Effector CD4-positive, alpha-beta T cell (primary cell): ENCODE measurements around the gene HSPBAP1.
"Not testable (repeated sequence)": the region's sequence is repeated elsewhere in the genome, so short reads cannot be mapped to it uniquely, and the experiment has no call there.

Source experiments
- DNase-seq: peaks from one replicate; pipeline ENCODE4 v3.0.0-alpha.2; 2020

HSPBAP1 gene

DNA sequence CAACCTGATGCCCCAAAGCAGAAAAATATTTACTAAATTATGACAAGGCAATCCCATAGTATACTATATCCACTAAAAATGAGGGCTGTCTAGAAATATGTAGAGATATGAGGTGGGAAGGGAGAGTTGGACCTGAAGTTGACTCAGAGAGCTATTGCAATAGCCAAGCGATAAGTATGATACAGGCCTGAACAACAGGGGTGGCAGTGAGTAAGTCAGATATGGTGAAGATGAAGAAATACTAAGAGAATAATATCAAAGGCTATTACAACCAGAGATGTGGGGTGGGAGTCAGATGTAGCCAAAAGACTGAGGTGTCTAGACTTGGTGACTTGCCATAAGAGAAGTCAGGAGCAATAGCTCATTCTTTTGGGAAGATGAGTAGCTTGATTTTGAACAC is 9.2 kb downstream of the HSPBAP1 start:
- no peak for DNase-seq

DNA sequence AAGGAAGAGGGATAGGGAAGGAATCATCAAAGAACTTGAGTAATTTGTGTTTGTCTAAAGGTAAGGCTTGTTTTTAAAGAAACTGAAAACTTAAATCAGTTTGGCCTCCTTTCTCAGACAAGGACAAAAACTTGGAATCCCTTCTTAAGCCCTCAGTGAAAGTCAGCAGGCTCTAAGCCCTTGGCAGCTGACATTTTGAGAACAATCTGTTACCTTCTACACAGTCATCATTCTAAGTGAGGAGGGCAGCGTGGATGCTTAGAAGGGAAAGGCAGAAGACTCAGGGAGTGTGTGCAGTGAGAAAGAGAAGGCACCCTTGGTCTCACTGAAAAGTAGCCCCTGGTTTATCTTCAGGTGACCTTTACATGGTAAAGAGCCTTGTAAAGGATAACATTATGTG is 10.8 kb downstream of the HSPBAP1 start:
- DNase-seq, result no peak

DNA sequence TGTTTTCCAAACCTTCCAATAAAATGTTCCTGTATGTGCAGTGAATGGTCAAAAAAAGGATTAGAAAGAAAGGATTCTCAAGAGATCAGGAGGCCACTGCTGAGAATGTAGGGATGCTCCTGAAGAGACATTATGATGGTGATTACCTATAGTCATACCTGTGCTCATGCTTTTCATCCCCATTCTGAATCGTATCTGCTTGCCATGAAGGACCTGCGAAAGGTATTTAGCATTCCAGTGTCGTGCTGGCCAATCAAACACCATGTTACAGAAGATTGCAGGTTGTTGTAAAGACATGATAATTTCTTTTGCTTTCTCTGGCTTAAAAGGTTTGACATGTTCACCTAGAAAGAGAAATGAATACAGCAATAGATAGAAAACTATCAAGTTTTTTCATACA is 16.1 kb downstream of the HSPBAP1 start:
- DNase-seq, result no peak

DNA sequence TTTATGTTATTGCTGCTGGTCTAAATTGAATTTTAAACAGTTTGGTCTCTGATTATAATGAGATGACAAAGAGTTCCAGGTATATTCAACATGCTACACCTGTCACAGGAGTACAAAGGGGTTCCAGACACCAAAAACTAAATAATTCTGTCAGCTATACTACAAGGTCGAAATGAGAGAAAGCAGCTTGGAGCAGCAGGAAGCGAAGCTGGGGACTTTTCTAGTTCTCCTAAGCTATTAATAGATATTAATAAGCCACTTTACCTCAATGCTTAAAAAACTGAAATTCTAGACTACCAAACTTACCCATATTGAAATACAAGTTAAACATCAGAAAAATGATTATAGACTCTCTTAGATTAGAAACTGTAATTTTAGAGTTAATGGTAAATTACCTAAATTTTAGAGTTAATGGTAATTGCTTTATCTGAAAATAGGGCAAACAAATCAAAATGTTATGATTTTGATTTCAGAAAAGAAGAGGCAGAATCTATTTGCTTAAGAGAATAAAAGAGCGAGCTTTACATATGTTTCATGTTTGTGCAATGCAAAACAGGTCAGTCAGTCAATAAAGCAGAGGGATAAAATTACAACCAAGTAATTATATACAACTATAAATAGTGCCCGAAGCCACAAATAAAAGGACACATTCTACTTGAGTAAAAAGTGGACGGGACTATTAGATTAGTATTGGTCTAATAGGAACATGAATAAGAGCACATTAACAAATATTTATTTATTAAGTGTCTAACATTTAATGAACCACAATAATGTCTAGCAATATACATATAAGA is 16.8 kb downstream of the HSPBAP1 start:
- no peak for DNase-seq

DNA sequence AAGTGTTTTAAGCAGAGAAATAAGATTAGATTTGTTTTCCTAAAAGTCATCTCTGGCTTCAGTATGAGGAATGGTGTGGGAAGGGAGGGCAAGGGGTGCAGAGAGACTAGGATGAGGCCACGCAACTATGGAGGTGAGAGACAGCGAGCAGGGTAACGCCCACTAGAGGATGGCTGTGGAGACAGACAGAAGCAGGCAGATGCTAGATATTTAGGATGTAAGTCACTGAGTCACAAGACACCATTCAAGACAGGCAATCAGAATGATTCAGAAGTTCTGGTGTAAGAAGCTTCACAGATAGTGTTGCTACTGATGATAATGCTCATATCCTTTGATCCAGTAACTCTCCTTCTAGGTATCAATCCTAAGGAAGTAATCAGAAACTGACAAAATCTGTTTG is 19.1 kb downstream of the HSPBAP1 start:
- DNase-seq, result no peak

DNA sequence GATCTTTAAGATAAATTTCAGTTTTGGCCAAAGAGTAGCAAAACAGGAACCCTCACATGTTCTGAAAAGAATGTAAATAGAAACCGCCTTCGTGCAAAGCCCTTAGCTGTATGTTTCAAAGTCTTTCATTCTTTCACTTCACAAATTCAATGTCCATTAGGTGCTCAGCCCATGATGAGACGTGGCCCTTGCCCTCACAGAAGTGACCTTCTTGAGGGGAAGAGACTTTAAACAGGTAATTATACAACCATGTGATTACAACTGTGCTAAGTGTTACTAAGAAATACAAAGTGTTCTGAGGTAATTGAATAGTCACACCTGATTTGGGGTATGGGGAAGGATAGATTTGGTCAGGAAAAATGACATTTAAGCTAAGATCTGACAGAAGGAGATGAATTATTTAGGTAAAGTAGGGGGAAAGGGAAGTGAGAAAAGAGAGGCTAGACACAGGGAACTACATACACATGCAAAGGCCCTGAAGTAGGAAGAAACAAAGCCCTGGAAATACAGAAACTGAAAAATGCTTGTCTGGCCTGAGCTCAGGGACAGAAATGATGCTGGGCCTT is 19.6 kb downstream of the HSPBAP1 start:
- DNase-seq, result no peak

DNA sequence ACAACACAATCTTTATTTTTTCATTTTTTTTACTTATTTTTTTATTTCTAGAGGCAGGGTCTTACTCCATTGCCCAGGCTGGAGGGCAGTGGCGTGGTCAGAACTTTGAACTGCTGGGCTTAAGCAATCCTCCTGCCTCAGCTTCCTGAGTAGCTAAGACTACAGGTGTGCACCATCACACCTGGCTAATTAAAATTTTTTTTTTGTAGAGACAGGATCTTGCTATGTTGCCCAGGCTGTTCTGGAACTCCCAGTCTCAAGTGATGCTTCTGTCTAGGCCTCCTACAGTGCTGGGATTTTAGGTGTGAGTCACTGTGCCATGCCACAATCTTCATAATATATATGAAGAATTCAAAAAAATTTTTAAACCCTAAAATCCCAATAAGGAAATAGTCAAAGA is 20.8 kb downstream of the HSPBAP1 start:
- no peak for DNase-seq

DNA sequence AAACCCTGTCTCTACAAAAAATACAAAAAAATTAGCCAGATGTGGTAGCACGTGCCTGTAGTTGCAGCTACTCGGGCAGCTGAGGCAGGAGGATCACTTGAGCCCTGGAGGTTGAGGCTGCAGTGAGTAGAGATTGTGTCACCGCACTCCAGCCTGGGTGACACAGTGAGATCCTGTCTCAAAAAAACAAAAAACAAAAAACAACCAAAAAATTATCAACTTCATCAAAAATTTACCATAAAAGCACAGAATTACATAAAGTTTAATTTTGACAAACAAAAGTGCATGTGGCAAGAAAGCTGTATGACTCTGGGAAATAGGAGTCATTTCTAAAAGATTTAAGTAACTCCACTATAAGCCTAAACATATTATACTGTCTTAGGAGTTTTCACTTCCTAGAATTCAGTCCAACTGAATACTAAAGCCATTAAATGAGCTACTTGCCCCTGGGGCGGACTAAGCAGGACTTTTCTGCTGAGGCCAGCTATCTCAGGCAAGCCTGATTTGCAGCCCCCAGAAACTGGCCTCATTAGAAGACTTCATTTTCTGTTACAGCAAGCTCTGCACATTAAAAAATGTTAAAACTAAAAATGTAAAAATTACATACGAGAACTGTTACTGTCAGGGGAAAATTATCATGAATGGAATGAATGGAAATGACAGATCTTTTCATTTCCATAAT is 23.0 kb downstream of the HSPBAP1 start:
- no peak for DNase-seq

DNA sequence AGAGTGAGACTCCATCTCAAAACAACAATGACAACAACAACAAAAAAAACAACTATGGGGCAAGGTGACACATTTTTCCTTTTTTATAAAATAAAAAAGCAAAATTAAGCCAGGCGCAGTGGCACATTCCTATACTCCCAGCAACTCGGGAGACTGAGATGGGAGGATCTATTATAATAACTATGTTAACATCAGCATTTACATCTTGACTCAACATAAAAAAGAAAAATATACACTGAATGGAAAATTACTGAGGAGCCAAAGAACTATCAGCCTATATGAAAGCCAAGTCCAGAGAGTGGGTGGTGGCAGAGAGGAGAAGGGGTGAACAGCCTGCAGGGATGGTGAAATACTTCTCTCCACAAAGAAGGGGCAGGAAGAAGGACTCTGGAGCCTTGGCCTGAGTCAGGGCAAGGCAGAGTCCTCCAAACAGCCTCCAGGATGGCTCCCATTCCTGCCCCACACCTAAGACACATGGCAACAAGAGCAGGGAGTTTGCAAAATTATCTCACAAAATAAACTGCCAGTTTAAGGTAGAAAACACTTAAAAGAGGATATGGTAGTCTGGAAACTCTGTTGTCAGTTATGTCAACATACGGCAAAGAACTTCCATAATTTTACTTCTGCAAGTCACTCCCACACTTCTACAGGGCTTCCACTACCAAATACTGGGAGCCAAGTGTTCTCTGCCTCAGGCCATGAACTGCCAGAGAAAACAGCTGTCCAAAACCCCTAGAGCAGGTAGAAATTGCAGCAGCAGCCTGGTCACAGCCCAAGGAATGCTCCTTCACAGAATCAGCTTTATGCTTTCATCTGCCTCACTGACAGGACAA is 25.9 kb downstream of the HSPBAP1 start:
- no peak for DNase-seq

DNA sequence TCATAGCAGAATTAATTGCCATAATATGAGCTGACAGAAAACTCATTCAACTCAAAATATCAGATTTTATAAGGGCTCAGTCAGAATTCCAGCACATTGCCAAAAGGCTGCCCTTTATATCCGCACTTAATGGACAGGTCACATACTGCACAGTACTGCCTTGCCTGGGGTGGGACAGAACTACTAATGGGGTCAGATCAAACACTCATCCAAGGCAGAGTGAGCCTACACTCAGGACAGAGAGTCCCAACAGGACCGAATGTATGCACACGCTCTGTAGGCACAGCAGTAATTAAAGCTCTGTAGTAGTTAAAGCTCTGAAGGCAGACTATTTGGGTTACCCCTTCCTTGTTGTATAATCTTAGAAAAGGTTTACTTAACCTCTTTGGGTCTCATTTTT is 27.2 kb downstream of the HSPBAP1 start:
- DNase-seq, result no peak

DNA sequence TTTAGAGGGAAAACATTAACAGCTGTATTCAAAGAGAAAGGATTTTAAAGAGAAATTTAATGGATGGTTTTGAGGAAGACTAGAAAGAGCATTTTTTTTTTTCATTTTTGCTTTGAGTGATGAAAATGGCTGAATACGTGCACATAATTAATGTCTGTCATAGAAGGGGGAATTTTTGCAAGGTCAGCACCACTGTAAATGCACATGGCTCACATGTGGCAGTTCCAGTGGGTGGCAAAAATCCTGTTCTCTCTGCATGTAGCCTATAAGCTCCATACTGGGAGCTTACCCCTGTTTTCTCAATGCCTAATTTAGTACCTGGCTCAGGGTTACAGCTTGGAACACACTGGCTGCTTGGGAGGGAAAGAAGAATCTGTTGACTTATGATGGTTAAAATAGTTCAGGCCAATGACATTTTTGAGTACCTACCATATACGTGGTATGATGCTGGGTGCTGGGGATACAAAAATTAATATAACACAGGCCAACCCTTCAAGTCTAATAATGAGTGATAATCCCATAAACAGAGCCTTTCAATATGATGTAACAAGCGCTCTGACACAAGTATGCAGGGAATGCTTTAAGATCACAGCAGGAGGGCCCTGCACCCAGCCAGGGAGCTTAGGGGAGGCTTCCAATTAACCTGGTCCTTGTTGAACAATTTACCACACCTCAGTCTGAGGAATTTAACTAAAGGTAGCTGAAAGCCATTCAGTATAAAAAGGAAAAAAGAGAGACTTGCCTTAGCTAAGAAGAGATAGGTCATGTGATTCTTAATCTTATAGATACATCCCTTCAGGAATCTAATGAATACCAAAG is 33.0 kb downstream of the HSPBAP1 start:
- no peak for DNase-seq

DNA sequence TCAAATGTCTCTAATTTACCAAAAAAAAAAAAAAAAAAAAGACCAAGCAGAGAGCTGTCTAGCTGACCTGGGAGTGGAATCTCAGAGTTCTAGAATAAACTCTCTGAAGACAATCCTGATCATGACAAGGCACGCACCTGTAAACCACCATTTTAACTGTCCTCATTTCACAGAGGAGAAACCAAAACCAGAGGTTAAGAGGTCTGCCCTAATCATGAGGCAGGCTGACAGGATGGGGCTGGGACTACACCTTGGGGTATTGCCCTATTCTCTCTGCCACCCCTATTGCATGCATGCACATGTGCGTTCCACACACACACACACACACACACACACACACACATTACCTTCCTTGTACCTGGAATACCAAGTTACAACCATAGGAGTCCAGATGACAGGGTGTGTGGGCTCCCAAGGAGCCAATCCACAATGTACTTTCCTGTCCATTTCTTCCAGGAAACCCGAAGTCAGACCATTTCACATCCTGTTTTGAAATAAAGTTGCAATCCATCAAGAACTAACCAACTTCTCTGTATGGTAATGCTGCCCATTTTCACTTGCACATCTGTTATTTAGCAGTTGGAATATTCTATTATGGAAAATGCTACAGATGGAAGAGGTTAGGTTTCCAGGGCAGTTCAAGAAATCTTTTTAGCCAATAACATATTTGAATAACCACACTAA is 34.6 kb downstream of the HSPBAP1 start:
- DNase-seq, result no peak

DNA sequence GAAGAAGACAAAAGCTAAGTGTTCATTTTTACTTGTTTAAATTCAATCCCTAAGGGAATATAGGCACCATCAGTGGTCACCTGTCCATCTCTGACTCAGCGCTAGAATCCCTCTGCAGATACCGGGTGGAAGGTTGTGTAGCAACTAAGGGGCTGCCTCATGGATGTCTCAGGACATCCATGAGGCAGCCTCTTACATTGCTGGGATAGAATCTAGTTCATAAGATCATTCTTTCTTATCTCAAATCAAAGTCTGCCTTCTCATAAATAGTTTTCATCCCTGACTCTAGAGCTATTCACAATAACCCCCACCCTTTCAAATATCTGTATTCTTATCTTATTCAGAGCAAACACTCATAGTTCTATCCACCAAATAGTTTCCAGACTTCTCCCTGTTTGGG is 38.1 kb downstream of the HSPBAP1 start:
- DNase-seq, result no peak

DNA sequence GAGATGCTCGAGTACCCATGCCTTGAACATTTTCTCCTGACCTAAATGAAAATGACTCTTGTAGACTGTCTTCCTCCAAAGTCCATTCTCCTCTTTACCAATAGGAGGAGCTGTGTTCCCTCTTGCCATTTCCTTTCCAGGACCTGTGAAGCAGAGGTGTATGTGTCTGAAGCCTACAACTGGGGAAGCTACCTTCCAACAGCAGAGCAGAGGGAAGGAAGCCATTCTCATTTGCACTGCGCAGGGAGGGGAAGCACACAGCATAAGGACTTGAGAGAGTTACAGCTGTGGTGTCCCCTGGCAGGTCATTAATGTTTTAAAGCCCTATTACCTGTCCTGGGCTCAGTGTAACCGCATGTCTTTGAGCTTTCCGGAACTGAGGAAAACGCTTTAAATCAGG is 38.7 kb downstream of the HSPBAP1 start:
- no peak for DNase-seq

DNA sequence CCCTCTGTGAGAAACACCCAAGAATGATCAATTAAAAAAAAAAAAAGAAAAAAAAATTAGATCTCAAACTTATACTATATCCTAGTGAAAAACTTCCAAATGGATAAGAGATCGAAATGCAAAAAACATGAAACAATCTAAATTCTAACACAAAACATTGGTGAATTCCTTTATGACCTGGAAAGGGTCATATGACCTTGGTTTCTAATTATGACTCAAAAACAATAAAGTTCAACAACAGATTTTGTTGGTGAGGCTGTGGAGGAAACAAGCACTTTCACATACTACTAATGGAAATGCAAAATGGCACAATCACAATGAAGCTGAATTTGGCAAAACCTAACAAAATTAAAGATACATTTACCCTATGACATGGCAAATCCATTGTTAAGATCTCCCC is 45.3 kb downstream of the HSPBAP1 start:
- no peak for DNase-seq

DNA sequence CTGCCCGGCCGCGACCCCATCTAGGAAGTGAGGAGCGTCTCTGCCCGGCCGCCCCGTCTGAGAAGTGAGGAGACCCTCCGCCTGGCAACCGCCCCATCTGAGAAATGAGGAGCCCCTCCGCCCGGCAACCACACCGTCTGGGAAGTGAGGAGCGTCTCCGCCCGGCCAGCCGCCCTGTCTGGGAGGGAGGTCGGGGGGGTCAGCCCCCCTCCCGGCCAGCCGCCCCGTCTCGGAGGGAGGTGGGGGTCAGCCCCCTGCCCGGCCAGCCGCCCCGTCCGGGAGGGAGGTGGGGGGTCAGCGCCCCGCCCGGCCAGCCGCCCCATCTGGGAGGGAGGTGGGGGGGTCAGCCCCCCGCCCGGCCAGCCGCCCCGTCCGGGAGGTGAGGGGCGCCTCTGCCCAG is 46.3 kb downstream of the HSPBAP1 start:
- DNase-seq, result not testable (repeated sequence)

DNA sequence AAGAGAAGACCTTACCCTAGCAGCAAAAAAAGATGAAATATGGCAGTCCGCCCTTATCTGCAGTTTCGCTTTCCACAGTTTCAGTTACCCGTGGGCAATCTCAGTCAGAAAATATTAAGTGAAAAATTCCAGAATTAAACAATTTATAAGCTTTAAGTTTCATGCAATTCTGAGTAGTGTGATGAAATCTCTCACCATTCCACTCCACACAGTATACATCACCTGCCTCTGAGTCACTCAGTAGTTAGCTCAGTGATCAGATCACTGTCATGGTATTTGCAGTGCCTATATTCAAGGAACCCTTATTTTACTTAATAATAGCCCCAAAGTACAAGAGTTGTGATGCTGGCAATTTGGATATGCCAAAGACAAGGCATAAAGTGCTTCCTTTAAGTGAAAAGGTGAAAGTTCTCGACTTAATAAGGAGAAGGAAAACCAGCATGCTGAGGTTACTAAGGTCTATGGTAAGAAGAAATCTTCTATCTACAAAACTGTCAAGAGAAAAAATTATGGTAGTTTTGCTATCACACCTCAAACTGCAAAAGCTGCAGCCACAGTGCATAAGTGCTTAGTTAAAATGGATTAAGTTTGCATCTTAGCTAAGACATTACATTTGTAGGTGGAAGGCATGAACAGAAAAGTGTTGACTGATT is 48.1 kb downstream of the HSPBAP1 start:
- no peak for DNase-seq

DNA sequence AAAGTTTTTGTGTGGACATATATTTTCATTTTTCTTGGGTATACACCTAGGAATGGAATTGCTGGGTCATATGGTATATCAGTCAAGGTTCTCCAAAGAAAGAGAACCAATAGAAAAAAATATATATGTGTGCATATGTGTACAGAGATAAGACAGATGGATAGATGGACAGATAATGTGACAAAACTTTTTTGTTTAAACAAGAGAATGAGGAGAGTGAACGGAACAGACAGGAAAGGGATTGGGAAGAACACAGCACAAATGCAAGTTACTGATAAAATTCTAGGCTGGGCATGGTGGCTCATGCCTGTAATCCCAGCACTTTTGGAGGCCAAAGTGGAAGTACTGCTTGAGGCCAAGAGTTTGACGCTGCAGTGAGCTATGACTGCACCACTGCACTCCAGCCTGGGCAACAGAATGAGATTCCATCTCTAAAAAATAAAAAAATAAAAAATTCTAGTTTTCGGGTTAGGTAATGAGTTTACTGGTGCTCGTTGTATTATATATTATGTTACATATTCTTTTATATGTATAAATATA is 50.0 kb downstream of the HSPBAP1 start:
- DNase-seq, result no peak

DNA sequence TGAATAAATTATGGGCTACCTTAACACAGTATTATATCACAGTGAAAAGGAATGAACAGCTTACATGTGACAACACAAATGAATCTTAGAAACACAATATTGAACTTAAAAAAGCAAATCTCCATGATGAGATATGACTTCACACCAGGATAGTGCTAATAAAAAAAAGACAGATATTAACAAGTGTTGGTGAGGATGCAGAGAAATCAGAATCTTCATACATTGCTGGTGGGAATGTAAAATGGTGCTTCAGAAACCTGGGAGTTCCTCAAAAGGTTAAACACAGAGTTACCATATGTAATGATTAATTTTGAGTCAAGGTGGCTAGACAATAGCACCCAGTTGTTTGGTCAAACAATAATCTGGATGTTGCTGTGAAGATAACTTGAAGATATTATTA is 51.4 kb downstream of the HSPBAP1 start:
- no peak for DNase-seq

DNA sequence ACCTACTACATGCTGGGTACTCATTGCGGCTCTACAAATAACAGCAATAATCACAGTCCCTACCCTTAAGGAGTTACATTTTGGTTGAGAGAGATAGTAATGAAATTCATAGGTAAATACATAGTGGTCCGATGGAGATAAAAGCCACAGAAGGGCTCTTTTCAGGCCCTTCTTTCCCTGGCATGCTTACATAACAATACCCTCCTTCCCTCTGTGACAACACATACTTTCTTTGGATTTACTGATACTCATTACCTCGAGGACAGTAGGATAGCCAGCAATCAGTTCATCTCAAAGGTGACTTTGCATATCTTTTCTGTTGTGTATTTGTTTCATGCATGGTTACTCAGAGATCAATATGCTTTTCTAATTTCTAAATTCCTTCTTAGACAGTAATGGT is 54.5 kb downstream of the HSPBAP1 start:
- no peak for DNase-seq
